ENCODE measurements around the gene PTP4A1.

PTP4A1 gene

GRCh38 chr6:63553900-63554299 is 18.4 kb upstream of the PTP4A1 start:
- intact Hi-C loops (cut with DNase I), result no loop called here
- no peak for DNase-seq

GRCh38 chr6:63554782-63555181 is 17.5 kb upstream of the PTP4A1 start:
- intact Hi-C loops (cut with DNase I), result no loop called here
- no peak for DNase-seq

GRCh38 chr6:63556369-63556768 is 15.9 kb upstream of the PTP4A1 start:
- no peak for DNase-seq
- intact Hi-C loops (cut with DNase I), result no loop called here

GRCh38 chr6:63558278-63558677 is 14.0 kb upstream of the PTP4A1 start:
- intact Hi-C loops (cut with DNase I), result no loop called here
- DNase-seq, result no peak

GRCh38 chr6:63560801-63561287 is 11.4 kb upstream of the PTP4A1 start:
- intact Hi-C loops (cut with DNase I), result no loop called here
- DNase-seq, result no peak

GRCh38 chr6:63561288-63561687 is 11.0 kb upstream of the PTP4A1 start:
- no peak for DNase-seq
- intact Hi-C loops (cut with DNase I), result no loop called here

GRCh38 chr6:63563235-63563634 is 9.0 kb upstream of the PTP4A1 start:
- no peak for DNase-seq
- intact Hi-C loops (cut with DNase I), result no loop called here

GRCh38 chr6:63565058-63565726 is 7.1 kb upstream of the PTP4A1 start:
- intact Hi-C loops (cut with DNase I), result no loop called here
- DNase-seq, result no peak

- intact Hi-C loops (cut with DNase I), result no loop called here
- DNase-seq, result no peak
Measured at GRCh38 chr6:63565727-63566596, 6.3 kb upstream of the PTP4A1 start.

- no peak for DNase-seq
- intact Hi-C loops (cut with DNase I), result no loop called here
Measured at GRCh38 chr6:63567966-63568365, 4.3 kb upstream of the PTP4A1 start.

- peak in 5 of 10 donors; percentile 17 to 88 (median 23) for DNase-seq
- intact Hi-C loops (cut with DNase I), result loop anchor here (2.0 kb wide), 1 partner anchor 65 kb away; no protein-coding TSS in a partner anchor
Measured at GRCh38 chr6:63571361-63572043, 778 bp upstream of the PTP4A1 start.

GRCh38 chr6:63572747-63573075 is 431 bp downstream of the PTP4A1 start:
- peak in 2 of 10 donors; percentile 60 to 79 for DNase-seq
- intact Hi-C loops (cut with DNase I), result loop anchor here (2.0 kb wide), 1 partner anchor 64 kb away; no protein-coding TSS in a partner anchor

GRCh38 chr6:63573076-63573898 is 1.0 kb downstream of the PTP4A1 start:
- DNase-seq, result peak; percentile 46 to 92 (median 52)
- intact Hi-C loops (cut with DNase I), result loop anchor here (2.0 kb wide), 1 partner anchor 64 kb away; no protein-coding TSS in a partner anchor

- intact Hi-C loops (cut with DNase I), result loop anchor here (2.0 kb wide), 1 partner anchor 63 kb away; no protein-coding TSS in a partner anchor
- DNase-seq, result peak in 1 of 10 donors; percentile 42
Measured at GRCh38 chr6:63573899-63574553, 1.7 kb downstream of the PTP4A1 start.

- no peak for DNase-seq
Measured at GRCh38 chr6:63574554-63574900, 2.2 kb downstream of the PTP4A1 start.

GRCh38 chr6:63576147-63576772 is 4.0 kb downstream of the PTP4A1 start:
- peak in 1 of 10 donors; percentile 11 for DNase-seq
- intact Hi-C loops (cut with DNase I), result no loop called here

More at GRCh38 chr6:63574554-63574900, 2.2 kb downstream of the PTP4A1 start:
- intact Hi-C loops (cut with DNase I), result no loop called here

- no peak for DNase-seq
- intact Hi-C loops (cut with DNase I), result no loop called here
Measured at GRCh38 chr6:63576985-63577712, 4.9 kb downstream of the PTP4A1 start.

GRCh38 chr6:63578757-63579156 is 6.5 kb downstream of the PTP4A1 start:
- intact Hi-C loops (cut with DNase I), result no loop called here
- no peak for DNase-seq

All from posterior cingulate gyrus (tissue), 11 donors.